PC-3 (cell line): Measurements from ENCODE around the gene VDR. TPM values are rescaled to one million over a fixed set of nuclear protein-coding genes. Genes with fewer than 3 reads are reported as not detected.

Source experiments
- ATAC-seq: fragments of 200-7000 bp; cut with Tn5 transposase; 2 replicates; pipeline ENCODE4 v1.9.1; 2020; ENCODE audit warnings: mild to moderate bottlenecking, moderate library complexity
- BruUV-seq: library from RNA; stranded (reverse); fragments of 400-500 nt; replicated peaks from 2 replicates; lab custom pipeline; 2021; lab: Mats Ljungman, UMichigan
- CTCF ChIA-PET: fragments of 300-600 bp; sonication (Branson Sonifier 250); formaldehyde crosslinking; loops from one replicate; lab custom pipeline; 2022; ENCODE audit warnings: antibody characterized with exemption; lab: Charles Lee
- POLR2A ChIA-PET: fragments of 300-600 bp; sonication (Branson Sonifier 250); formaldehyde crosslinking; loops from one replicate; lab custom pipeline; 2022; ENCODE audit warnings: antibody characterized with exemption; ENCODE audit not compliant: unreplicated experiment; lab: Charles Lee
- DNase-seq: peaks from one replicate; pipeline ENCODE4 v3.0.0-alpha.2; 2015
- H2AFZ ChIP-seq: fragments of 300-600 bp; sonication (generic); 2 replicates; pipeline ENCODE4 v1.6.0; 2016; ENCODE audit warnings: antibody characterized with exemption, low read length
- H3F3A ChIP-seq: fragments of 300-600 bp; sonication (generic); one replicate; pipeline ENCODE4 v1.6.0; 2017; ENCODE audit warnings: antibody characterized with exemption, low read length, control low read depth, mild to moderate bottlenecking; ENCODE audit not compliant: unreplicated experiment
- H3K27ac ChIP-seq: fragments of 300-600 bp; sonication (generic); 2 replicates; pipeline ENCODE4 v1.5.1; 2016; ENCODE audit warnings: mild to moderate bottlenecking, low read length
- H3K27me3 ChIP-seq: fragments of 300-600 bp; sonication (generic); 2 replicates; pipeline ENCODE4 v1.6.1; 2016; ENCODE audit warnings: low read length, mixed read lengths
- H3K36me3 ChIP-seq: fragments of 300-600 bp; sonication (generic); 2 replicates; pipeline ENCODE4 v1.6.1; 2016; ENCODE audit warnings: low read depth, mixed run types, low read length, mixed read lengths
- H3K4me1 ChIP-seq: fragments of 300-600 bp; sonication (generic); 2 replicates; pipeline ENCODE4 v1.5.1; 2016; ENCODE audit warnings: low read length; ENCODE audit not compliant: insufficient read depth
- H3K4me2 ChIP-seq: fragments of 300-600 bp; sonication (generic); 2 replicates; pipeline ENCODE4 v1.6.0; 2016; ENCODE audit warnings: low read length
- H3K4me3 ChIP-seq: fragments of 300-600 bp; sonication (generic); 2 replicates; pipeline ENCODE4 v1.5.1; 2016; ENCODE audit warnings: mild to moderate bottlenecking, low read length, mixed read lengths
- H3K79me2 ChIP-seq: fragments of 300-600 bp; sonication (generic); 2 replicates; pipeline ENCODE4 v1.6.1; 2017; ENCODE audit warnings: low read length, mixed read lengths
- H3K9ac ChIP-seq: fragments of 300-600 bp; sonication (generic); 2 replicates; pipeline ENCODE4 v1.6.0; 2016; ENCODE audit warnings: mild to moderate bottlenecking, low read length
- H3K9me2 ChIP-seq: fragments of 300-600 bp; sonication (generic); replicated peaks from 2 replicates; pipeline ENCODE4 v1.6.1; 2016; ENCODE audit warnings: mixed run types, low read length, mixed read lengths
- H3K9me3 ChIP-seq: fragments of 300-600 bp; sonication (generic); 2 replicates; pipeline ENCODE4 v1.6.1; 2016; ENCODE audit warnings: low read length, mixed read lengths
- H4K20me1 ChIP-seq: fragments of 300-600 bp; sonication (generic); 2 replicates; pipeline ENCODE4 v1.6.1; 2016; ENCODE audit warnings: low read length, mixed read lengths
- EZH2 ChIP-seq: fragments of 300-600 bp; sonication (generic); IDR thresholded peaks from one replicate; pipeline ENCODE4 v1.6.1; 2017; ENCODE audit warnings: antibody characterized with exemption, mild to moderate bottlenecking, low read length; ENCODE audit not compliant: unreplicated experiment
- EZH2phosphoT487 ChIP-seq: fragments of 300-600 bp; sonication (generic); IDR thresholded peaks from 2 replicates; pipeline ENCODE4 v1.6.1; 2018; ENCODE audit warnings: mild to moderate bottlenecking, antibody characterized with exemption, low read length, borderline replicate concordance
- intact Hi-C: fragments of 100-400 bp; cut with micrococcal nuclease; formaldehyde crosslinking; loops from 2 replicates; pipeline ENCODE4 v1.9.0; 2023
- total RNA-seq: library from RNA; depleted of rRNA; stranded (reverse); fragments of >200 nt; gene quantifications from 2 replicates; pipeline ENCODE4 v1.2.3, GENCODE V29; 2014
- TF ChIP-seq, protein P1 (sequence below): fragments of 300-600 bp; sonication (generic); conservative IDR thresholded peaks from 2 replicates; pipeline ENCODE4 v1.5.1; 2017; ENCODE audit warnings: antibody characterized with exemption, low read depth, mild to moderate bottlenecking, low read length

VDR gene
- total RNA-seq, 1 experiment from 2014 or later = 19.9 TPM

DNA sequence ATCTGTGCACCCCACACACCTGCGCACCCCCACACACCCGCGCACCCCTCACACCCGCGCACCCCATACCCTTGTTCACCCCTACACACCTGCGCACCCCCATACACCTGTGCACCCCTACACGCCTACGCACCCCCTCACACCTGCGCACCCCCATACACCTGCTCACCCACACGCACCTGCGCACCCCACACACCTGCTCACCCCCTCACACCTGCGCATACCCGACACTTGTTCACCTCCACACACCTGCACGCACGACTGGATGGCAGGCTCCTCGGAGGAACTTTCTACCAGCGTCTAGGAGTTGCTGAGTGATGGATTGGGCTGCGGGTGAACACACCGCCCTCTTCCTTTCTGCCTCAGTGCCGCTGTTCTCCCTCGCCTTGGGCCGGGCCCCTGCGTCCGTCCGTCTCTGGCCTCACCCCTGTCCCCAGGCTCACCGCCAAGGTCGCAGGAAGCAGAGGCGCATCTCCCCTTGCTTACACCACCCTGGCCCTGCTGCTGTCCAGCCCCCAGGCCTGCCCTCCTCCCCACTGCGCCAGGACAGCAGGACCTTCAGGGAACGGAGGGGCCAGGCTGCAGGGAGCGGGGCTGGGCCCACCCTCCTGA, 37.9 kb upstream of the VDR start:
- no peaks in the 10 kb centered on the region for H3K27me3 ChIP-seq
- intact Hi-C loops = loop anchor here (10.0 kb wide), 1 partner anchor 118 kb away; no protein-coding TSS in a partner anchor
- H3F3A ChIP-seq = no peaks in the 10 kb centered on the region
- H3K4me1 ChIP-seq = peaks cover 17% of the 10 kb centered on the region
- H4K20me1 ChIP-seq = no peaks in the 10 kb centered on the region
- no peaks in the 10 kb centered on the region for H3K9me2 ChIP-seq
- H3K4me2 ChIP-seq = no peak overlapping the region
- no peak for ATAC-seq
- no peaks in the 10 kb centered on the region for H3K9me3 ChIP-seq
- H3K79me2 ChIP-seq = no peaks in the 10 kb centered on the region
- ChIA-PET POLR2A (no interaction called here), CTCF (no interaction called here)
- H3K4me3 ChIP-seq = no peak overlapping the region
- H3K36me3 ChIP-seq = no peaks in the 10 kb centered on the region
- H3K27ac ChIP-seq = no peak overlapping the region
- BruUV-seq = no TSS peak
- H2AFZ ChIP-seq = no peak overlapping the region
- H3K9ac ChIP-seq = no peak overlapping the region
- no peak for DNase-seq
- TF ChIP-seq EZH2phosphoT487 = no peak
- TF ChIP-seq, protein P1, sequence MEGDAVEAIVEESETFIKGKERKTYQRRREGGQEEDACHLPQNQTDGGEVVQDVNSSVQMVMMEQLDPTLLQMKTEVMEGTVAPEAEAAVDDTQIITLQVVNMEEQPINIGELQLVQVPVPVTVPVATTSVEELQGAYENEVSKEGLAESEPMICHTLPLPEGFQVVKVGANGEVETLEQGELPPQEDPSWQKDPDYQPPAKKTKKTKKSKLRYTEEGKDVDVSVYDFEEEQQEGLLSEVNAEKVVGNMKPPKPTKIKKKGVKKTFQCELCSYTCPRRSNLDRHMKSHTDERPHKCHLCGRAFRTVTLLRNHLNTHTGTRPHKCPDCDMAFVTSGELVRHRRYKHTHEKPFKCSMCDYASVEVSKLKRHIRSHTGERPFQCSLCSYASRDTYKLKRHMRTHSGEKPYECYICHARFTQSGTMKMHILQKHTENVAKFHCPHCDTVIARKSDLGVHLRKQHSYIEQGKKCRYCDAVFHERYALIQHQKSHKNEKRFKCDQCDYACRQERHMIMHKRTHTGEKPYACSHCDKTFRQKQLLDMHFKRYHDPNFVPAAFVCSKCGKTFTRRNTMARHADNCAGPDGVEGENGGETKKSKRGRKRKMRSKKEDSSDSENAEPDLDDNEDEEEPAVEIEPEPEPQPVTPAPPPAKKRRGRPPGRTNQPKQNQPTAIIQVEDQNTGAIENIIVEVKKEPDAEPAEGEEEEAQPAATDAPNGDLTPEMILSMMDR = no peak

DNA sequence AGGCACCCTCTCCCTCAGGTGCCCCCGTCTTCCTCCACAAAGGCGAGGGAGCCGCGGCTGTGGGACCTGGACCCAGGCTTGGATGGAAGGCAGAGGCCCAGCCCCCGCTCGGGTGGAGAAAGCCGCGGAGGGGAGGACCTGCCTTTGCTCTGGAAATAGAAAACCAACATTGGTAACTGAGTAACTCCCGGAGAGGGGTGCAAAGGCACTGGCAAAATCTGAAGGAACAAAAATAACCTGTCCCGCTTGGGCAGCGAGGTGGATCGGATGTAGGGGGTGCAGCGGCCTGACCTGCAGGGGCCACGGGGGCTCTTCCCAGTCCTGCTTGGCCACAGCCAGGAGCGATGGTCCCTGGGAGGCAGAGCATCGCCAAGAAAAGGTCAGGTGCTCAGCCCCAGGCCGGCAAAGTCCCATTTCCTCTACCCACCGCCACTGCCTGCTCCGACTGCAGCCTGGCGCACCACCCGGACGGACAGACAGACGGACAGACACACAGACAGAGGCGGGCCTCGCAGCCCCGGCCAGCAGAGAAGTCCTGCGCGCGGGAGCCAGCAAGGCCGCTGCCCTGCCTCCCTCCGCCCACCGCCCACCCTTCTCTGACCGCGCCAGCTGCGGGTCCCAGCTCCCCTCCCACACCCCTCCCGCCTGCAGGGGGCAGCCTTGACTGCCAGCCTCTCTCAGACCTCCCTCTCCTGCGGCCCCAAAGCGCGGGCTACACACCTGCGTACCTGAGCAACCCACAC, 37.2 kb upstream of the VDR start:
- ChIA-PET CTCF (no interaction called here), POLR2A (no interaction called here)
- Histone ChIP-seq H3K9me2 (no peaks in the 10 kb centered on the region), H3F3A (no peaks in the 10 kb centered on the region), H2AFZ (no peak overlapping the region), H3K4me3 (no peak overlapping the region), H3K27ac (no peak overlapping the region), H3K4me1 (peaks cover 18% of the 10 kb centered on the region), H3K9ac (no peak overlapping the region), H3K4me2 (no peak overlapping the region), H3K36me3 (no peaks in the 10 kb centered on the region), H3K79me2 (no peaks in the 10 kb centered on the region), H3K9me3 (no peaks in the 10 kb centered on the region), H4K20me1 (no peaks in the 10 kb centered on the region), H3K27me3 (no peaks in the 10 kb centered on the region)
- no TSS peak for BruUV-seq
- TF ChIP-seq EZH2phosphoT487 = no peak
- TF ChIP-seq, protein P1 = peak; percentile 23
- intact Hi-C loops = loop anchor here (10.0 kb wide), 1 partner anchor 117 kb away; no protein-coding TSS in a partner anchor
- DNase-seq = no peak
- no peak for ATAC-seq

DNA sequence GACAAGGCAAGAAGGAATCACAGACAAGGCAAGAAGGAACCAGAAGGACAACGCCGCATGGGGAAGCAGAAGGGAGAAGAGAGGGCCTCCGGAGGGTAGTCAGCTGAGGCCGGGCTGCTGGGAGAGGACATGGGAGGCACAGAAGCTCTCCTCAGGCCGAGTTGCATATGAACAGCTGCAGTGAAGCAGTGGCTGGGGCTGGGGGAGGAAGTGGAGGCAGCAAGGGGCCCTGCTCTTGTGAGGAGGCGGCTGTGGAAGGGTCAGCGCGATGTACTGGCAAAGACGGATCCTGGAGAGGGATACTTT, 36.6 kb upstream of the VDR start:
- Histone ChIP-seq H3K4me3 (no peak overlapping the region), H3K9me3 (no peaks in the 10 kb centered on the region), H3K36me3 (no peaks in the 10 kb centered on the region), H3K4me2 (no peak overlapping the region), H3K79me2 (no peaks in the 10 kb centered on the region), H4K20me1 (no peaks in the 10 kb centered on the region), H3K9me2 (no peaks in the 10 kb centered on the region), H3K27me3 (no peaks in the 10 kb centered on the region), H3K9ac (no peak overlapping the region), H2AFZ (no peak overlapping the region), H3K4me1 (peaks cover 13% of the 10 kb centered on the region), H3K27ac (no peak overlapping the region), H3F3A (no peaks in the 10 kb centered on the region)
- no peak for TF ChIP-seq EZH2
- TF ChIP-seq, protein P1 = no peak
- no peak for TF ChIP-seq EZH2phosphoT487
- CTCF ChIA-PET = no interaction called here
- ATAC-seq = no peak
- no peak for DNase-seq
- BruUV-seq = no TSS peak
- POLR2A ChIA-PET = no interaction called here
- intact Hi-C loops = loop anchor here (10.0 kb wide), 1 partner anchor 117 kb away; no protein-coding TSS in a partner anchor
